PC-9 (cell line): ENCODE results near the gene JMJD1C. TPM values are rescaled to one million over a fixed set of nuclear protein-coding genes. Genes with fewer than 3 reads are reported as not detected.
"Not testable (repeated sequence)": the region's sequence is repeated elsewhere in the genome, so short reads cannot be mapped to it uniquely, and the experiment has no call there.

ENCODE experiments used
- BruUV-seq: library from RNA; stranded (reverse); fragments of 400-500 nt; replicated peaks from 2 replicates; lab custom pipeline; 2021; lab: Mats Ljungman, UMichigan
- CTCF ChIA-PET: fragments of 300-600 bp; sonication (Branson Sonifier 250); formaldehyde crosslinking; loops from one replicate; lab custom pipeline; 2022; ENCODE audit warnings: antibody characterized with exemption; lab: Charles Lee
- POLR2A ChIA-PET: fragments of 300-600 bp; sonication (Branson Sonifier 250); formaldehyde crosslinking; loops from one replicate; lab custom pipeline; 2022; ENCODE audit warnings: antibody characterized with exemption; ENCODE audit not compliant: unreplicated experiment; lab: Charles Lee
- DNase-seq, 2 experiments: peaks; one replicate each; pipeline versions ENCODE4 v3.0.0 to v3.0.0-alpha.2; 2015 to 2022; ENCODE audit warnings: mixed read lengths in 1 of 2
- H2AFZ ChIP-seq: fragments of 200-600 bp; sonication (generic); 2 replicates; pipeline ENCODE4 v1.8.1; 2017; ENCODE audit warnings: antibody characterized with exemption
- H3F3A ChIP-seq: fragments of 200-600 bp; sonication (generic); 2 replicates; pipeline ENCODE4 v1.8.1; 2017; ENCODE audit warnings: antibody characterized with exemption, mild to moderate bottlenecking, low read depth; ENCODE audit not compliant: insufficient read depth
- H3K27ac ChIP-seq: fragments of 200-600 bp; sonication (generic); 2 replicates; pipeline ENCODE4 v1.6.1; 2016; ENCODE audit warnings: mixed run types
- H3K27me3 ChIP-seq: fragments of 200-600 bp; sonication (generic); 2 replicates; pipeline ENCODE4 v1.6.1; 2016; ENCODE audit warnings: low read depth, mixed run types; ENCODE audit not compliant: insufficient read depth
- H3K36me3 ChIP-seq: fragments of 200-600 bp; sonication (generic); 2 replicates; pipeline ENCODE4 v1.6.1; 2016; ENCODE audit warnings: low read depth, mixed run types
- H3K4me1 ChIP-seq: fragments of 200-600 bp; sonication (generic); replicated peaks from 2 replicates; pipeline ENCODE4 v1.6.1; 2016; ENCODE audit warnings: mixed run types; ENCODE audit not compliant: insufficient read depth
- H3K4me2 ChIP-seq: fragments of 200-600 bp; sonication (generic); 2 replicates; pipeline ENCODE4 v1.6.1; 2017; ENCODE audit warnings: mixed run types
- H3K4me3 ChIP-seq: fragments of 200-600 bp; sonication (generic); 2 replicates; pipeline ENCODE4 v1.6.1; 2016; ENCODE audit warnings: mixed run types
- H3K79me2 ChIP-seq: fragments of 200-600 bp; sonication (generic); 2 replicates; pipeline ENCODE4 v1.6.1; 2017; ENCODE audit warnings: low read depth, mixed run types
- H3K9me2 ChIP-seq: fragments of 200-600 bp; sonication (generic); 2 replicates; pipeline ENCODE4 v1.8.1; 2017; ENCODE audit warnings: mild to moderate bottlenecking; ENCODE audit not compliant: insufficient read depth
- H3K9me3 ChIP-seq: fragments of 200-600 bp; sonication (generic); 2 replicates; pipeline ENCODE4 v1.8.1; 2016; ENCODE audit warnings: low read depth; ENCODE audit not compliant: insufficient read depth
- H4K20me1 ChIP-seq: fragments of 200-600 bp; sonication (generic); 2 replicates; pipeline ENCODE4 v1.8.1; 2017; ENCODE audit not compliant: insufficient read depth
- EZH2 ChIP-seq: fragments of 200-600 bp; sonication (generic); IDR thresholded peaks from 2 replicates; pipeline ENCODE4 v1.8.0; 2017; ENCODE audit warnings: antibody characterized with exemption, low read depth
- intact Hi-C: fragments of 100-400 bp; cut with micrococcal nuclease; formaldehyde crosslinking; loops from one replicate; pipeline ENCODE4 v1.10.0; 2022; ENCODE audit not compliant: unreplicated experiment
- total RNA-seq: library from RNA; stranded (reverse); gene quantifications from 2 replicates; pipeline ENCODE4 v1.2.3, GENCODE V29; 2021
- TF ChIP-seq, protein P1 (sequence below): fragments of 200-600 bp; sonication (generic); conservative IDR thresholded peaks from 2 replicates; pipeline ENCODE4 v1.6.1; 2017; ENCODE audit warnings: mixed run types, antibody characterized with exemption, mild to moderate bottlenecking, moderate library complexity

Gene JMJD1C
- total RNA-seq, 1 experiment from 2014 or later, result 78.7 TPM

DNA sequence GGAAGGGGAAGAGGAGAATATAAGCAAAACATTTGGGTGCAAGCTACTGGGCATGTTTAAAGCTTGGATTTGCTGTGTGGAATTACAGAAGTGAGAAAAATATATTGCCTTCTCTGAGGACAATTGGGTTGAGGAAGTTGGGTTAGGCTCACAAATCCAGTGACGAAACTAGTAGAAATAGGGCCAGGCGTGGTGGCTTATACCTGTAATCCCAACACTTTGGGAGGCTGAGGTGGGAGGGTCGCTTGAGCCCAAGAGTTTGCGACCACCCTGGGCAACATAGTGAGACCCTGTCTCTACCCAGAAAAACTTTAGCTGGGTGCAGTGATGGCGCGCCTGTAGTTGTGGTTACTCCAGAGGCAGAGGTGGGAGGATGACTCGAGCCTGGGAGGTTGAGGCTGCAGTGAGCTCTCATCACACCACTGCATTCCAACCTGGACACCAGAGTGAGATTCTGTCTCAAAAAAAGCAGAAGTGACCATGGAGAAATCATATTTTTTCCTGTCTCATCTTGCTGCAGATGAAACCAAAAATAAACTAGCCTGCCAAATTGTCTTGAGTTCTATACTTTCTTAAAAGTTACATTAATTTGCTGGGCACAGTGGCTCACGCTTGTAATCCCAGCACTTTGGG, 310.3 kb downstream of the JMJD1C start:
- H3K36me3 ChIP-seq, result peaks cover 14% of the 10 kb centered on the region; the same call in 1 of the 2 replicates
- no peaks in the 10 kb centered on the region for H3K4me1 ChIP-seq
- TF ChIP-seq EZH2, result no peak
- TF ChIP-seq, protein P1, sequence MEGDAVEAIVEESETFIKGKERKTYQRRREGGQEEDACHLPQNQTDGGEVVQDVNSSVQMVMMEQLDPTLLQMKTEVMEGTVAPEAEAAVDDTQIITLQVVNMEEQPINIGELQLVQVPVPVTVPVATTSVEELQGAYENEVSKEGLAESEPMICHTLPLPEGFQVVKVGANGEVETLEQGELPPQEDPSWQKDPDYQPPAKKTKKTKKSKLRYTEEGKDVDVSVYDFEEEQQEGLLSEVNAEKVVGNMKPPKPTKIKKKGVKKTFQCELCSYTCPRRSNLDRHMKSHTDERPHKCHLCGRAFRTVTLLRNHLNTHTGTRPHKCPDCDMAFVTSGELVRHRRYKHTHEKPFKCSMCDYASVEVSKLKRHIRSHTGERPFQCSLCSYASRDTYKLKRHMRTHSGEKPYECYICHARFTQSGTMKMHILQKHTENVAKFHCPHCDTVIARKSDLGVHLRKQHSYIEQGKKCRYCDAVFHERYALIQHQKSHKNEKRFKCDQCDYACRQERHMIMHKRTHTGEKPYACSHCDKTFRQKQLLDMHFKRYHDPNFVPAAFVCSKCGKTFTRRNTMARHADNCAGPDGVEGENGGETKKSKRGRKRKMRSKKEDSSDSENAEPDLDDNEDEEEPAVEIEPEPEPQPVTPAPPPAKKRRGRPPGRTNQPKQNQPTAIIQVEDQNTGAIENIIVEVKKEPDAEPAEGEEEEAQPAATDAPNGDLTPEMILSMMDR, result no peak
- no peaks in the 10 kb centered on the region for H3K27me3 ChIP-seq
- H3K9me2 ChIP-seq, result no peaks in the 10 kb centered on the region
- no peaks in the 10 kb centered on the region for H3K79me2 ChIP-seq
- H3K4me3 ChIP-seq, result no peak overlapping the region
- H4K20me1 ChIP-seq, result peaks cover 29% of the 10 kb centered on the region
- ChIA-PET CTCF (interaction anchor here (1.1 kb wide), 1 partner anchor 651 kb away, joined by 12 read pairs; no protein-coding TSS in a partner anchor), POLR2A (no interaction called here)
- BruUV-seq, result no TSS peak
- intact Hi-C loops, result loop anchor here (5.0 kb wide), 2 partner anchors 543 to 1118 kb away; no protein-coding TSS in a partner anchor
- no peak for DNase-seq
- peaks cover 5% of the 10 kb centered on the region; the same call in 1 of the 2 replicates for H3F3A ChIP-seq
- H3K4me2 ChIP-seq, result no peak overlapping the region
- H3K27ac ChIP-seq, result no peak overlapping the region
- no peak overlapping the region for H2AFZ ChIP-seq
- no peaks in the 10 kb centered on the region for H3K9me3 ChIP-seq

DNA sequence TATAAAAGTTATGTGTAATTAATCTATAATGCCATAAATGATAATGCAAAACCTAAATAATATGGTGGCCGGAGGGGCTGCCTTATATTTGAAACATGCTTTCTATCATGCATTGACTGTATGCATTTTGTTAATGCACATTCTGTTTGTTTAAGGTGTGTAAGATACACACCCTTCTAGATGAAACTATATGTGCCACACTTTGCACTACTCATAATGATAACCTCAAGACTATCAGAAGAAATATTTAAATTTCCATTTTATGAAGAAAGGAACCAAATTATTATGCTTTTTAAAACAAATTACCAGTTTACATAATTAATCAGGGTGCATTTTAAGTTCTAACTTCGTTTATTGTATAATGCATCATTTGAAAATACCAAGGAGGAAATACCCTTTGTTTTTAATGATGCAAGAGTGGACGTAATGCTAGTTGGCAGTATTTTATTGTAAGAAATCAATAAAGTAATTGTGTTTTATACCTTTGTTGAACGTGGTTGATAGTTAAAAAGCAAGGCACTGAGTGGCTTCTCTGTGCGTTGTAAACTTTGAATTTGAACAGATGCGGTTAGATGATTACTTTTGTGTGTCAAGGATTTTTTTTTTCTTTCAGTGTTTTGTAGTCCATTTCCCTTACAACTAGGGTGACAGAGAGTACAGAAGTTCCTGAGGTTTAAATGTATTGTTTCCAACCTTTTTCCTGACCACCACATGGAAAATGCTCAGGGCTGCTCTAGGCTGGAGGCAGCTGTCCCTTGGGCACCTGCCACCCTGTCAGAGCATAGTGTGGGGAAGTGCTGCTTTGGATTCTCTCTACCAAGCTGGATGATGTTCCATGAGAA, 311.0 kb downstream of the JMJD1C start:
- no TSS peak for BruUV-seq
- POLR2A ChIA-PET, result no interaction called here

DNA sequence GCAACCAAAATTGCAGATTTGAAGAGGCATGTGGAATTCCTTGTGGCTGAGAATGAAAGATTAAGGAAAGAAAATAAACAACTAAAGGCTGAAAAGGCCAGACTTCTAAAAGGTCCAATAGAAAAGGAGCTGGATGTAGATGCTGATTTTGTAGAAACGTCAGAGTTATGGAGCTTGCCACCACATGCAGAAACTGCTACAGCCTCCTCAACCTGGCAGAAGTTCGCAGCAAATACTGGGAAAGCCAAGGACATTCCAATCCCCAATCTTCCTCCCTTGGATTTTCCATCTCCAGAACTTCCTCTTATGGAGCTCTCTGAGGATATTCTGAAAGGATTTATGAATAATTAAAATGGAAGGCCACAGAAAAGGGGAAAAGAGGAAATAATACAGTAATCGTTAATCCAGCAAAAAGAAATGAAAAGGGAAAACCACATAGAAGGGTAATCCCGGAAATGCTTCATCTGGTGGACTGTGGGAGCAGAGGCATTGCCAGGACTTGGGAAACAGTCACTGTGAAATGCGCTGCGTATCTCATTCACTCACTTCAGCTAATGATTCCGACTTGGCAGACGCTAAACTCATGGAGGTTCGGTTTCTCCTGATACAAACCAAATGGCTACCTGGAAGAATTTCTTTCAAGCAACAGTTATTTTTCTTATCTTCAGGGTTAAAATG, 311.8 kb downstream of the JMJD1C start:
- H3K4me3 ChIP-seq, H3K79me2 ChIP-seq, BruUV-seq, intact Hi-C loops, H3K4me1 ChIP-seq, H3K4me2 ChIP-seq, POLR2A ChIA-PET, H3K27ac ChIP-seq, H2AFZ ChIP-seq, DNase-seq, H3K9me2 ChIP-seq, H3K9me3 ChIP-seq, CTCF ChIA-PET, H3F3A ChIP-seq, H3K27me3 ChIP-seq: not testable (repeated sequence)
- Histone ChIP-seq H3K36me3 (peaks cover 14% of the 10 kb centered on the region; the same call in 1 of the 2 replicates), H4K20me1 (peaks cover 29% of the 10 kb centered on the region)

More for the DNA sequence above, 311.0 kb downstream of the JMJD1C start:
- H2AFZ ChIP-seq, result no peak overlapping the region
- H3K4me2 ChIP-seq, result no peak overlapping the region
- peaks cover 5% of the 10 kb centered on the region; the same call in 1 of the 2 replicates for H3F3A ChIP-seq
- TF ChIP-seq, protein P1, result no peak
- no peak for TF ChIP-seq EZH2
- no peaks in the 10 kb centered on the region for H3K27me3 ChIP-seq
- H3K36me3 ChIP-seq, result peaks cover 14% of the 10 kb centered on the region; the same call in 1 of the 2 replicates
- DNase-seq, result no peak
- CTCF ChIA-PET, result no interaction called here
- intact Hi-C loops, result loop anchor here (5.0 kb wide), 2 partner anchors 542 to 1117 kb away; no protein-coding TSS in a partner anchor
- H3K79me2 ChIP-seq, result no peaks in the 10 kb centered on the region
- peaks cover 29% of the 10 kb centered on the region for H4K20me1 ChIP-seq
- H3K27ac ChIP-seq, result no peak overlapping the region
- no peak overlapping the region for H3K4me3 ChIP-seq
- H3K9me2 ChIP-seq, result no peaks in the 10 kb centered on the region
- H3K4me1 ChIP-seq, result no peaks in the 10 kb centered on the region
- H3K9me3 ChIP-seq, result no peaks in the 10 kb centered on the region
